Caco-2 (cell line): Measurements from ENCODE around the gene ADARB2. TPM values are rescaled to one million over a fixed set of nuclear protein-coding genes. Genes with fewer than 3 reads are reported as not detected.

Source experiments
- BruUV-seq: library from RNA; stranded (reverse); fragments of 400-500 nt; replicated peaks from 2 replicates; lab custom pipeline; 2021; lab: Mats Ljungman, UMichigan
- CTCF ChIA-PET: fragments of 300-600 bp; sonication (Branson Sonifier 250); formaldehyde crosslinking; loops from one replicate; lab custom pipeline; 2022; ENCODE audit warnings: antibody characterized with exemption; lab: Charles Lee
- POLR2A ChIA-PET: fragments of 300-600 bp; sonication (Branson Sonifier 250); formaldehyde crosslinking; loops from one replicate; lab custom pipeline; 2022; ENCODE audit warnings: antibody characterized with exemption; lab: Charles Lee
- DNase-seq, 2 experiments: peaks; one replicate each; pipeline versions ENCODE4 v3.0.0 to v3.0.0-alpha.2; 2020 to 2022
- H3K27me3 ChIP-seq: replicated peaks from 2 replicates; pipeline ENCODE4 v1.6.0; 2011; ENCODE audit warnings: low read length; ENCODE audit not compliant: control insufficient read depth, insufficient read depth
- H3K36me3 ChIP-seq: 2 replicates; pipeline ENCODE4 v1.5.1; 2011; ENCODE audit warnings: low read length; ENCODE audit not compliant: control insufficient read depth, insufficient read depth
- H3K4me1 ChIP-seq: fragments of 250-450 bp; sonication (Bioruptor Pico); 2 replicates; pipeline ENCODE4 v1.5.1; 2020; ENCODE audit warnings: mild to moderate bottlenecking
- H3K4me3 ChIP-seq: 2 replicates; pipeline ENCODE4 v1.5.1; 2011; ENCODE audit warnings: low read depth, mild to moderate bottlenecking, control low read depth, low read length
- H3K9me3 ChIP-seq: fragments of 250-450 bp; sonication (Bioruptor Pico); 2 replicates; pipeline ENCODE4 v1.5.1; 2020; ENCODE audit warnings: mild to moderate bottlenecking, moderate library complexity
- H3K27ac Mint-ChIP-seq: one replicate; pipeline ENCODE4 v1.8.0; 2022; ENCODE audit warnings: mixed read lengths; ENCODE audit not compliant: unreplicated experiment
- H3K27me3 Mint-ChIP-seq: one replicate; pipeline ENCODE4 v1.8.0; 2022; ENCODE audit warnings: mixed read lengths; ENCODE audit not compliant: insufficient read depth, unreplicated experiment
- H3K36me3 Mint-ChIP-seq: one replicate; pipeline ENCODE4 v1.8.0; 2022; ENCODE audit warnings: mild to moderate bottlenecking, mixed read lengths; ENCODE audit not compliant: insufficient read depth, unreplicated experiment
- H3K4me1 Mint-ChIP-seq: one replicate; pipeline ENCODE4 v1.8.0; 2022; ENCODE audit warnings: low read depth, mixed read lengths; ENCODE audit not compliant: unreplicated experiment
- H3K4me3 Mint-ChIP-seq: one replicate; pipeline ENCODE4 v1.8.0; 2022; ENCODE audit warnings: mild to moderate bottlenecking, moderate library complexity, mixed read lengths; ENCODE audit not compliant: unreplicated experiment
- H3K9me3 Mint-ChIP-seq: one replicate; pipeline ENCODE4 v1.8.0; 2022; ENCODE audit warnings: mixed read lengths; ENCODE audit not compliant: unreplicated experiment
- CTCF ChIP-seq, 2 experiments: fragments of 200-600 bp in 1 of 2; IDR thresholded peaks; 1 replicate in 1 of 2; 2 replicates in 1 of 2; pipeline versions ENCODE4 v1.5.1 to v1.8.0; 2011 to 2022; ENCODE audit warnings: antibody characterized with exemption in 1 of 2, control low read depth in 1 of 2, inconsistent platforms in 1 of 2, low read depth in 1 of 2, low read length in 1 of 2, mild to moderate bottlenecking in 1 of 2, moderate library complexity in 1 of 2; ENCODE audit not compliant: insufficient read depth in 1 of 2, severe bottlenecking in 1 of 2, unreplicated experiment in 1 of 2
- intact Hi-C: fragments of 100-400 bp; cut with micrococcal nuclease; formaldehyde crosslinking; loops from one replicate; pipeline ENCODE4 v1.10.0; 2022; ENCODE audit not compliant: unreplicated experiment
- total RNA-seq: library from RNA; stranded (reverse); gene quantifications from 2 replicates; pipeline ENCODE4 v1.2.3, GENCODE V29; 2022

The ADARB2 gene
- total RNA-seq, 1 experiment from 2014 or later: 0.27 TPM

- no TSS peak for BruUV-seq
- no peak for DNase-seq
- POLR2A ChIA-PET: no interaction called here
- Mint-ChIP-seq H3K9me3 (no peaks in the 10 kb centered on the region), H3K4me3 (no peak overlapping the region), H3K27me3 (peaks cover 8% of the 10 kb centered on the region), H3K27ac (no peak overlapping the region), H3K4me1 (no peaks in the 10 kb centered on the region), H3K36me3 (no peaks in the 10 kb centered on the region)
- Histone ChIP-seq H3K36me3 (no peaks in the 10 kb centered on the region), H3K9me3 (no peaks in the 10 kb centered on the region; the same call in 1 of the 2 replicates), H3K4me3 (no peak overlapping the region), H3K4me1 (no peaks in the 10 kb centered on the region), H3K27me3 (no peaks in the 10 kb centered on the region)
- intact Hi-C loops: no loop called here
- no peak for TF ChIP-seq CTCF (IDR thresholded peaks at IDR 0.05; ENCODE audit: insufficient read depth in 1 of 2, low read depth in 1 of 2, low read length in 1 of 2, severe bottlenecking in 1 of 2, unreplicated experiment in 1 of 2)
- CTCF ChIA-PET: no interaction called here
Measured at GRCh38 chr10:1348773-1349050, 388.6 kb downstream of the ADARB2 start.

DNA sequence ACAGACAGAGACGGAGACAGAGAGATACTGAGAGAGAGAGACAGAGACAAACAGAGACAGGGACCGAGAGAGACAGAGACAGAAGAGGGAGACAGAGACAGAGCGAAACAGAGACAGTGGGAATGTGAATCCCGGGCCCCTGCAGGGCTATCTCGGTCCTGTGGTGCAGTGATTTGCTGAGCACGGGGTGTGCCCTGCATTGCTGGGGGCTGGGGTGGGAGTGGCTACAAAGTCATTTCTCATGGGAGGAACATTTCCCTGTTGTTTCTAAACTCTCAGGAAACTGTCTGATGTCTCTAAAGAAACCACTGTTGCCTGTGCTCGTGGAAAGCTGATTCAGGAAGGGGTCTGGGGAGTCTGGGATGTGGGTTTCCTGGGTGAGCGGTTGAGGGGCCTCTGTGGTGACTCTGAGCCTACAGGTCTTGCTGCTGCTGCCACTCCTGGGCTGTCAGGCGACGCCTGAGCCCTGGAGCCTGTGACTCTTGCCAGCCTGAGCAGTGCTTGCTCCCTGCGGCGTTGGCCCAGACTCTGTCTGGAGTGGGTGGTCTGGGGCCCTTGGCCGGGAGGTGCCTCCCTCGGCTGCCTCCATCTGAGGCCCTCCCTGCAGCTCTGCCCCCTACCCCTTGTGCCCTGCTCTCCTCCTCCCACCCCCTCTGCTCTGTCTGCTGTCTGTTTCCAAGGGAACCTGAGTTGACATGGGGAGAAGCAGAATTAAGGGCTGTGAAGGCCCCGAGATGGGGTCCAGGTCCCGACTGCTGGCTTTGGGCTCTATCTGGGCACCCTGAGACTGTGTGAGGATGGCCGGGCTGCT lies 389.2 kb downstream of the ADARB2 start:
- BruUV-seq: no TSS peak
- Histone ChIP-seq H3K4me3 (no peak overlapping the region), H3K4me1 (no peaks in the 10 kb centered on the region), H3K36me3 (no peaks in the 10 kb centered on the region), H3K27me3 (no peaks in the 10 kb centered on the region), H3K9me3 (no peaks in the 10 kb centered on the region; the same call in 1 of the 2 replicates)
- Mint-ChIP-seq H3K4me1 (no peaks in the 10 kb centered on the region), H3K27ac (no peak overlapping the region), H3K9me3 (no peaks in the 10 kb centered on the region), H3K27me3 (peaks cover 8% of the 10 kb centered on the region), H3K36me3 (no peaks in the 10 kb centered on the region), H3K4me3 (no peak overlapping the region)
- intact Hi-C loops: no loop called here
- CTCF ChIA-PET: no interaction called here
- POLR2A ChIA-PET: no interaction called here
- no peak for DNase-seq
- TF ChIP-seq CTCF (IDR thresholded peaks at IDR 0.05; ENCODE audit: insufficient read depth in 1 of 2, low read depth in 1 of 2, low read length in 1 of 2, severe bottlenecking in 1 of 2, unreplicated experiment in 1 of 2): no peak

- POLR2A ChIA-PET: no interaction called here
- Histone ChIP-seq H3K4me3 (no peak overlapping the region), H3K9me3 (no peaks in the 10 kb centered on the region; the same call in 1 of the 2 replicates), H3K27me3 (no peaks in the 10 kb centered on the region), H3K36me3 (no peaks in the 10 kb centered on the region), H3K4me1 (no peaks in the 10 kb centered on the region)
- intact Hi-C loops: no loop called here
- no peak for DNase-seq
- Mint-ChIP-seq H3K9me3 (no peaks in the 10 kb centered on the region), H3K27me3 (peaks cover 8% of the 10 kb centered on the region), H3K4me1 (no peaks in the 10 kb centered on the region), H3K27ac (no peak overlapping the region), H3K36me3 (no peaks in the 10 kb centered on the region), H3K4me3 (no peak overlapping the region)
- no peak for TF ChIP-seq CTCF (IDR thresholded peaks at IDR 0.05; ENCODE audit: insufficient read depth in 1 of 2, low read depth in 1 of 2, low read length in 1 of 2, severe bottlenecking in 1 of 2, unreplicated experiment in 1 of 2)
- BruUV-seq: no TSS peak
- CTCF ChIA-PET: no interaction called here
Measured at GRCh38 chr10:1347525-1347924, 389.8 kb downstream of the ADARB2 start.
